Glomerular endothelial cell (primary cell): ENCODE data around the gene FAF1. TPM values are rescaled to one million over a fixed set of nuclear protein-coding genes. Genes with fewer than 3 reads are reported as not detected.
A peak's percentile ranks its signal among the peaks of the same experiment; 100 is the strongest.

Experiments used
- DNase-seq: peaks from one replicate; pipeline ENCODE4 v3.0.0-alpha.2; 2011; ENCODE audit warnings: low read depth, low spot score; ENCODE audit errors: extremely low read depth
- total RNA-seq: library from RNA; depleted of rRNA; stranded (reverse); fragments of >200 nt; gene quantifications from 2 replicates; pipeline ENCODE4 v1.2.3, GENCODE V29; 2015

Gene FAF1
- total RNA-seq, 1 donor from 2014 or later, result 42.9 TPM

- no peak for DNase-seq
Measured at GRCh38 chr1:50523548-50523947, 436.5 kb downstream of the FAF1 start.

- no peak for DNase-seq
Measured at GRCh38 chr1:50522691-50523342, 437.2 kb downstream of the FAF1 start.

GRCh38 chr1:50521703-50522102 lies 438.4 kb downstream of the FAF1 start:
- DNase-seq, result no peak

- DNase-seq, result no peak
Measured at GRCh38 chr1:50517488-50517887, 442.6 kb downstream of the FAF1 start.

GRCh38 chr1:50516056-50516455 lies 444.0 kb downstream of the FAF1 start:
- DNase-seq, result no peak

DNA sequence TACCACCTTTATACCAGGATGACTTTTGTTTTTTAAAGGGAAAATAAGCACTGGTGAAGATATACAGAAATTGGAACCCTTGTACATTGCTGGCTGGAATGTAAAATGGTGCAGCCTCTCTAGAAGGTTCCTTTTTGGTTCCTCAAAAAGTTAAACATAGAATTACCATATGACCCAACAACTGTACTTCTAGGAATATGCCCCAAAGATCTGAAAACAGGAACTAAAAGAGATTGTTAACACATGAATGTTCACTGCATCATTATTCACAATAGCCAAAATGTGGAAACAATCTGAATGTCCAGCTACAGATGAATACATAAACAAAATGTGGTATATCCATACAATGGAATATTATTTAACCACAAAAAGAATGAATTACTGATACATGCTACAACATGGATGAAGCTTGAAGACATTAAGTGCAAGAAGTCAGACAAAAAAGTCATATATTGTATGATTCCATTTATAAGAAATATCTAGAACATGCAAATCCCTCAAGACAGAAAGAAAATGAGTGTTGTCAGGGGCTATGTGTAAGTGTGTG lies 452.0 kb downstream of the FAF1 start:
- DNase-seq, result no peak

GRCh38 chr1:50505427-50505826 lies 454.6 kb downstream of the FAF1 start:
- no peak for DNase-seq

DNA sequence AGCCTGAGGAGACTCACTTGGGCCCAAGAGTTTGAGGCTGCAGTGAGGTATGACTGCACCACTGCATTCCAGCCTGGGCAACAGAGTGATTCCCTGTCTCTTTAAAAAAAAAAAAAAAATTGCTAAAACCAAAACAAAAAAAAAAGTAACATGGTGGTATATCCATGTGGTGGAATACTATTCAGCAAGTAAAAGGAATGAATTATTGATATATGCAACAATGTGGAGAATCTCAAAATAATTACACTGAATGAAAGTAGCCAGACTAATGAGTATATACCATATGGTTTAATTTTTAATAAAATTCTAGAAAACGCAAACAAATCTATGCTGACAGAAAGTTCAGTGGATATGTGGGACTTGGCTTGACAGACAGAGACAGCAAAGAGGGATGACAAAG lies 456.6 kb downstream of the FAF1 start:
- no peak for DNase-seq

DNA sequence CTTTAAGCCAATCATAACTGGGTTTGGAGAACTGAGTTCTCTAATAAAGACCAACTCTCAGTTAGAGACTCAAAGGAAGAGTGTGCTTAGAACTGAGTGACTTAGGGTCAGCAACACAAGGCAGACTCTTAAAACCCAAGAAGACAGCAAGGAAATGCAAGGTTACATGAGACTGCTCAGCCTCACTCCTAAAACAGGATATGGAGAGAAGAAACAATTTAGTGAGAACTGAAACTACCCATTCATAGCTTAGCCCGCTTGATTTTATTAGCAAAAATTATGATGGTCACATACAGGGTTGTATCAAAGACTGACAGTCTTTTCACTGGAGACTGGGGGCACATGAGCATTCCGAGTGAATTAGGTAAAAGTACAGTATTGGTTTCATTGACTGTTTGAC lies 457.9 kb downstream of the FAF1 start:
- no peak for DNase-seq

DNA sequence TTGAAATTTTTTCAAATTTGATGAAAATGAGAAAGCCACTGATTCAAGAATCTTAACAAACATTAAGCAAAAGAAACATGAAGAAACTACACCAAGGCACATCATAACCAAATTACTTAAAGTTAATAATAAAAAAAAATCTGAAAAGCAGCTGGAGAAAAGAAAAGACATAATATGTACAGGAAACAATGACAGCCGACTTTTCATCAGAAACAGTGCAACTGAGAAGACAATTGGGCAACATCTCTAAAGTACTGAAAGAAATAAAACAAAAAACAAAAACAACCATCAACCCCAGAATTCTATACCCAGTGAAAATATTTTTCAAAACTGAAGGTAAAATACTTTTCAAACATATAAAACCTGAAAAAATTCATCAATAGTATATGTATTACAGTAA lies 463.1 kb downstream of the FAF1 start:
- no peak for DNase-seq

- DNase-seq, result no peak
Measured at GRCh38 chr1:50493710-50494109, 466.4 kb downstream of the FAF1 start.

DNA sequence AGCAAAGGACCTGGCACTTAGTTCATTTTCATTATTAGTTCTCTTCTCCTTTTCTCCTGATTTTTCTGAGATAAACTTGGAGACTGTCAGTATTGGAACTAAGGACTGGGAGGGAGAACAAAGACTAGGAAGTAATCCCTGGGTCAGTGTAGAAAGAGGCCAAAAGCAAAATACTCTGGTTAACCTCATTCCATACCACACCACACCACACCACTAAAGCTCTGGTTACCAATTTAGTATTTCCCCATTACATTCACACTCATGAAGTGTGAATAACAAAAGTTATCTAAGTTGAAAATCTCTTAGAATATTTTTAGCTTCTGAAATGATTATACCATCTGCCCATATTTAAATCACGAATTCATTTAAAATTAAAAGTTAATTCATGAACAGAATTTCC lies 467.9 kb downstream of the FAF1 start:
- DNase-seq, result no peak

GRCh38 chr1:50491142-50491541 lies 468.9 kb downstream of the FAF1 start:
- no peak for DNase-seq

- DNase-seq, result no peak
Measured at GRCh38 chr1:50490640-50491039, 469.4 kb downstream of the FAF1 start.

DNA sequence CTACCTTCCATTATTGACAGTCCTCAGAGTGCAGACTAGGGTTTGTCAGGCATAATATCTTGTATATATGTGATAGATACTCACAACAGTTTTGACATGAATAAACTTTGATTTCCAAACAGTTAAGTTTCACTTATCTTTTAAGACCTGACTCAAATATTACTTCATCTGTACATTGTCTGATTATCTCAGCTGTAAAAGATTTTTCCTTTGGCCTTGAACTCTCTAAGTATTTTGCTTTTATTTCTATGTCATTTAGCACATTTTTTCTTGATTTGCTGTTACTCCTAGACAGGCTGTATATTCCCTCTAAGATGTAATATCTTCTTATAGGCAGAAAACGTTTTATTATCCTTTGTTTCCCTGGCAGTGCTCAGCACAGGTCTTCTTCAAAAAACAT lies 471.2 kb downstream of the FAF1 start:
- DNase-seq, result no peak

DNA sequence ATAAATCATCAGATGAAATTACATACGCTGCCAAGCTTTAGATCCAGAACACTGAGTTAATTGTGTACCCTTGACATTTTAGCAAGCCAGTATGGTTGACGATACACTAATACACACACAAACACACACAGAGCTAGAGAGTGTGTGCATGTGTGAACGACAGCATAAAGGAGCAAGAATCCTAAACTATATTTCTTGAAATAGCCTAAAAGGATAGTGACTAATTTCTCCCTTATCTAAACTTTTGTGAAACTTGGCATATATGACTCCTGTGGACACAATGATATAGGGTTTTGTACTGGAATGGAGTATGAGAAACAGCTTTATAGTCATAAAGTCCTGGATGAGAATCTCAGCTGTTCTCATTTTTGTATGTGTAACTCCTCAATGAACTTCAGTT lies 471.7 kb downstream of the FAF1 start:
- DNase-seq, result no peak

- no peak for DNase-seq
Measured at GRCh38 chr1:50487725-50488124, 472.3 kb downstream of the FAF1 start.

DNA sequence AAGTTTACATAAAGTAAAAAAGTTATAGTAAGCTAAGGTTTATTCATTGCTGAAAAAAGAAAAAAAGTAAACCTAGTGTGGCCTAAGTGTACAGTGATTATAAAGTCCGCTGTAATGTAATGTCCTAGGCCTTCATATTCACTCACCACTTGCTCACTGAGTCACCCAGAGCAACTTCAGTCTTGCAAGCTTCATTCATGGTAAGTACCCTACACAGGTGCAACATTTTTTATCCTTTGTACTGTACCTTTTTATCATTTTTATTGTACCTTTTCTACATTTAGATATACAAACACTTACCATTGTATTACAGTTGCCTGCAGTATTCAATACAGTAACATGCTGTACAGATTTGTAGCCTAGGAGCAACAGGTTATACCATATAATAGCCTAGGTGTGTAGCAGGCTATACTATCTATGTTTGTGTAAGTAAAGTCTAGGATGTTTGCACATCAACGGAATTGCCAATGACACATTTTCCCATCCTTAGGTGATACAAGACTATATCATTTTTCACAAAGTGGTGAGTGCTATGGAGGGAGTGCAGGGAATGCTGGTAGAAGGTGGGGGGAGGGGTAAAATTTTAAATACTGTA lies 478.8 kb downstream of the FAF1 start:
- DNase-seq, result no peak

DNA sequence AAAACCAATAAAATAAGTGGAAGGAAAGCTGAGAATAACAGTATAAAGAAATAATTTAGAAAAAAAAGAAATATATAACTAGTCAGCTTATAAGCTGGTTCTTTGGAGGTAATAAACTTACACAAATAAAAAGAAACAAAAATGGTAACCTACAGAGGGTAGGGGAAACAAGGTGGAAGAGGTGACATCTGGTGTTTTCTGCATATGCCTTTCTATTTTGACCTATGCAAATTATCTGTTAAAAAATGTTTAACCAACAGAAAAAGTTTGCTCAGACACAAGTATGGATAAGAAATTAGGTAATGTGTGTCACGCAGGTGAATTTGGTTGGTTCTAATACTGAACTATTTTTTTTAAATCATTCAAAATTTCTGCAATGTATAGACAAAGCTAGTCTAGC lies 483.3 kb downstream of the FAF1 start:
- DNase-seq, result no peak

- peak; percentile 4 for DNase-seq
Measured at GRCh38 chr1:50474859-50475809, 484.9 kb downstream of the FAF1 start.

GRCh38 chr1:50473513-50473912 lies 486.6 kb downstream of the FAF1 start:
- DNase-seq, result no peak
